Fibroblast of the aortic adventitia (primary cell): ENCODE measurements around the gene SYP. TPM values are rescaled to one million over a fixed set of nuclear protein-coding genes. Genes with fewer than 3 reads are reported as not detected.

ENCODE experiments used
- DNase-seq: peaks from one replicate; pipeline ENCODE4 v3.0.0-alpha.2; 2010; ENCODE audit warnings: low read depth
- H3K4me3 ChIP-seq: 2 replicates; pipeline ENCODE4 v1.5.1; 2011; ENCODE audit warnings: low read depth, mild to moderate bottlenecking, control low read depth, low read length, moderate library complexity
- CTCF ChIP-seq: IDR thresholded peaks from 2 replicates; pipeline ENCODE4 v1.5.1; 2011; ENCODE audit warnings: mild to moderate bottlenecking, low read length, control low read depth, inconsistent platforms; ENCODE audit not compliant: insufficient read depth
- total RNA-seq: library from RNA; depleted of rRNA; stranded (reverse); fragments of >200 nt; gene quantifications from 2 replicates; pipeline ENCODE4 v1.2.3, GENCODE V29; 2012; ENCODE audit warnings: low replicate concordance

The SYP gene
- 0.16 and 0.18 TPM in 2 replicates for total RNA-seq

DNA sequence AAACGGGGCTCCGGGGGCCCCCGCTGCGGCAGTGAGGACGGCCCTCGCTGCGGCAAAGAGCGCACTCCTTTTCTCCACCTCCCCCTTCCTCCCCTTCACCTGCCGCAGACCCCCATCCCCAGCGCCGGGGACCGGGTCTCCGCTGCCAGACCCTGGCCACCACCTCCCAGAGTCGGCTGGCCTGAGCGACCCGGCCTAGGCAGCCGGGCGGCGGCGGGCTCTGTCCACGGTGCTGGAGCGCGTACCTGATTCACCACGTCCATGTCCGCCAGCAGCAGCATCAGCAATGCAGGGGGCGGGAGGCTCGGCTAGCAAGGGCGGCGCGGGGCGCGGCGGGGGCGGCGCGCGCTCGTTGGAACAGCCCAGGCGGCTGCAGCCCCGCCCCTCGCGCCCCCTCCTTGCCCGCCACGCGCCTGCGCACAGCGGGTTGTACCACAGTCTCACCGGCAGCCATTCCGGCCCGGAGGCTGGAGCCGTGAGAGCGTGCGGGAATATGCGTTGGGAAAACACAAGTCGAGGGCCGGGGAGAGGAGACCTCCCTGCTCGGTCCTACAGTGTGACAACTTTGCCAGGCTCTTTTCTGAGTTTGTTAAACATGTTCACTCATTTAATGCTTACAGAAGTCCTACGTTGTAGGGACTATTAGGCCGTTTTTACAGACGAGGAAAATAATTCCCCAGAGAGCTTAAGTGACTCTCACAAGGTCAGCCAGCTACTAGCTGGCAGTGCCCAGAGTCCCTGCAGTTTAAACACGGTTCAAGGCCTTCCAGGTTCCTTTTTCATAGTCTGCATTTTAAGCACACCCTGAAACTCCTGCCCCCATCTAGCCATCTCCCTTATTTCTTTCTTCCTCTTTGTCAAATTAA, at the start of gene SYP:
Gene SYP (minus strand): TSS at position 288 of the 866 bp plus-strand sequence. CDS start 7 bp downstream, at position 281.
- DNase-seq = peak; percentile 74
- no peak for TF ChIP-seq CTCF
- H3K4me3 ChIP-seq = peak within 1 kb of the TSS; percentile 47

GRCh38 chrX:49249616-49250015, 49.6 kb upstream of the SYP start:
- no peak overlapping the region for H3K4me3 ChIP-seq
- TF ChIP-seq CTCF = no peak
- DNase-seq = no peak

DNA sequence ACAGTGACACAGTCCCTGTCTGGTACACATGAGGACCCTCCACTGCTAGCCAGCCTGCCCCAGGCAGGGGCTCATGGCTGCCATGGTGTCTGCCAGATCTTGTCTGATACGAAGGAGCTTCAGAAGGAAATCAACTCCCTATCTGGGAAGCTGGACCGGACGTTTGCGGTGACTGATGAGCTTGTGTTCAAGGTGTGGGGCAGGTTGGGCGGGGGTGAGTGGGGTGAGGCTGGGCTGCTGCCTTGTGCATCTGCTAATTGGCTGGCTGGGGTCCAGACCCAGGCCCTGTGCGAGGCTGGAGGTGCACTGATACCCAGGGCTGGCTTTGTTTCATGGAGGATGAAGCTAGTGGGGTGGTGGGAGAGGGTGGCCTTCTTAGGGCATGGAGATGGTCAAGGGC, 49.1 kb upstream of the SYP start:
- H3K4me3 ChIP-seq = no peak overlapping the region
- no peak for TF ChIP-seq CTCF
- DNase-seq = no peak

DNA sequence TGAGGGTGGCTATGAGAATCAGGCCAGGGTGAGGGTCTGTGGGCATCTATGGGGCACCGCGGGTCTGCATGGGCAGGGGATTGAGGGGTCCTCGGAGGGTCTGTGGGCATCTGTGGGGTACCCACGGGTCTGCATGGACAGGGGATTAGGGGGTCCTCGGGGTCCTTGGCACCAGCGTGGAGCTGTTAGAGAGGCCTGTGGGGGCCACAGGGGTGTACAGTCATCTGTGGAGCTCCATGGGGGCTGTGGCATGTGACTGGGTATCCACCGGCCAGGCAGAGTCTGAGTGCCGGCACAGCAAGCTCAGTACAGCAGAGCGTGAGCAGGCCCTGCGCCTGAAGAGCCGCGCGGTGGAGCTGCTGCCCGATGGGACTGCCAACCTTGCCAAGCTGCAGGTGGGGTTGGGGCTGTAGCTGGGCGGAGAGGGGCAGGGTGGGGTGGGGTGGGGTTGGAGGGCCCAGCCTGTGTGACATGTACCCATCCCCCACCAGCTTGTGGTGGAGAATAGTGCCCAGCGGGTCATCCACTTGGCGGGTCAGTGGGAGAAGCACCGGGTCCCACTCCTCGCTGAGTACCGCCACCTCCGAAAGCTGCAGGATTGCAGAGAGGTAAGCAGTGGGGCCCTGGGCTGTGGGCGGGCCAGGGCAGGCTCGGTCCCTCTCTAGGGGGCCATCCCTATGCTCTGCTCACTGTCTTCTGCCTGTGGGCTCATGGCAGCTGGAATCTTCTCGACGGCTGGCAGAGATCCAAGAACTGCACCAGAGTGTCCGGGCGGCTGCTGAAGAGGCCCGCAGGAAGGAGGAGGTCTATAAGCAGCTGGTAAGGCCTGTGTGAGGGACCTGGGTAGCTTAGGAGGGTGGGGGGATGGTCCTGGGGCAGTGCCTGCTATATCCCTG, 48.2 kb upstream of the SYP start:
- H3K4me3 ChIP-seq = no peak overlapping the region
- DNase-seq = no peak
- TF ChIP-seq CTCF = no peak

DNA sequence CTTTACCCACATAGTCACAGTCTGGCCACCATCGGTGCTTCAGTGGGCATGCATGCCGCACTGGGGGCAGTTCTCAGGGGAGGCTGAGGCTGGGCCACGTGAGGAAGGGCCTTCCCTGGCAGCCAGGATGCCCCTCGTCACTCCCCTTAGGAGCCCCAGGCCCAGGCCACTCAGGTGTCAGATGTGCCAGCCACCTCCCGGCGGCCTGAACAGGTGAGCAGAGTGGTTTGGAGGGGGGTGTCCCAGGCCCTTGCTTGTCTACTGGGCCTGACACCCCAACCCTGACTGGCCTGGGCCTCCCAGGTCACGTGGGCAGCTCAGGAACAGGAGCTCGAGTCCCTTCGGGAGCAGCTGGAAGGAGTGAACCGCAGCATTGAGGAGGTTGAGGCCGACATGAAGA, 47.4 kb upstream of the SYP start:
- no peak for DNase-seq
- TF ChIP-seq CTCF = no peak
- H3K4me3 ChIP-seq = no peak overlapping the region

DNA sequence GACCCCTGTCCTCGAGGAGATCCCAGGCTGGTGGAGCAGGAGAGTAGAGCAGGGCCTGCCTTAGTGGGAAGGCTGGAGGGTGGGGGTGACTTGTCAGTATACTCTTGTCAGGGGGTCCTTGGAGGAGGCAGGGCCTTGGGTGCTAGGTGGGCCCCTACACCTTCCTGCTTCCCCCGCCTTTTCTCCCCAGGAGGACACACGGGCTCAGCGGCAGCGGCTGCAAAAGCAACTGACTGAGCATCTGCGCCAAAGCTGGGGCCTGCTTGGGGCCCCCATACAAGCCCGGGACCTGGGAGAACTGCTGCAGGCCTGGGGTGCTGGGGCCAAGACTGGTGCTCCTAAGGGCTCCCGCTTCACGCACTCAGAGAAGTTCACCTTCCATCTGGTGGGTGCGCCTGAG, 46.5 kb upstream of the SYP start:
- no peak for DNase-seq
- no peak for TF ChIP-seq CTCF
- H3K4me3 ChIP-seq = no peak overlapping the region
